HG03469 (cell line): Measurements from ENCODE around the gene BBS7.

Experiments
- ATAC-seq: cut with Tn5 transposase; IDR thresholded peaks from one replicate; pipeline ENCODE4 v1.9.1; 2021; ENCODE audit warnings: mild to moderate bottlenecking, moderate library complexity, moderate number of reproducible peaks; ENCODE audit not compliant: unreplicated experiment

Gene BBS7, protein sequence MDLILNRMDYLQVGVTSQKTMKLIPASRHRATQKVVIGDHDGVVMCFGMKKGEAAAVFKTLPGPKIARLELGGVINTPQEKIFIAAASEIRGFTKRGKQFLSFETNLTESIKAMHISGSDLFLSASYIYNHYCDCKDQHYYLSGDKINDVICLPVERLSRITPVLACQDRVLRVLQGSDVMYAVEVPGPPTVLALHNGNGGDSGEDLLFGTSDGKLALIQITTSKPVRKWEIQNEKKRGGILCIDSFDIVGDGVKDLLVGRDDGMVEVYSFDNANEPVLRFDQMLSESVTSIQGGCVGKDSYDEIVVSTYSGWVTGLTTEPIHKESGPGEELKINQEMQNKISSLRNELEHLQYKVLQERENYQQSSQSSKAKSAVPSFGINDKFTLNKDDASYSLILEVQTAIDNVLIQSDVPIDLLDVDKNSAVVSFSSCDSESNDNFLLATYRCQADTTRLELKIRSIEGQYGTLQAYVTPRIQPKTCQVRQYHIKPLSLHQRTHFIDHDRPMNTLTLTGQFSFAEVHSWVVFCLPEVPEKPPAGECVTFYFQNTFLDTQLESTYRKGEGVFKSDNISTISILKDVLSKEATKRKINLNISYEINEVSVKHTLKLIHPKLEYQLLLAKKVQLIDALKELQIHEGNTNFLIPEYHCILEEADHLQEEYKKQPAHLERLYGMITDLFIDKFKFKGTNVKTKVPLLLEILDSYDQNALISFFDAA

DNA sequence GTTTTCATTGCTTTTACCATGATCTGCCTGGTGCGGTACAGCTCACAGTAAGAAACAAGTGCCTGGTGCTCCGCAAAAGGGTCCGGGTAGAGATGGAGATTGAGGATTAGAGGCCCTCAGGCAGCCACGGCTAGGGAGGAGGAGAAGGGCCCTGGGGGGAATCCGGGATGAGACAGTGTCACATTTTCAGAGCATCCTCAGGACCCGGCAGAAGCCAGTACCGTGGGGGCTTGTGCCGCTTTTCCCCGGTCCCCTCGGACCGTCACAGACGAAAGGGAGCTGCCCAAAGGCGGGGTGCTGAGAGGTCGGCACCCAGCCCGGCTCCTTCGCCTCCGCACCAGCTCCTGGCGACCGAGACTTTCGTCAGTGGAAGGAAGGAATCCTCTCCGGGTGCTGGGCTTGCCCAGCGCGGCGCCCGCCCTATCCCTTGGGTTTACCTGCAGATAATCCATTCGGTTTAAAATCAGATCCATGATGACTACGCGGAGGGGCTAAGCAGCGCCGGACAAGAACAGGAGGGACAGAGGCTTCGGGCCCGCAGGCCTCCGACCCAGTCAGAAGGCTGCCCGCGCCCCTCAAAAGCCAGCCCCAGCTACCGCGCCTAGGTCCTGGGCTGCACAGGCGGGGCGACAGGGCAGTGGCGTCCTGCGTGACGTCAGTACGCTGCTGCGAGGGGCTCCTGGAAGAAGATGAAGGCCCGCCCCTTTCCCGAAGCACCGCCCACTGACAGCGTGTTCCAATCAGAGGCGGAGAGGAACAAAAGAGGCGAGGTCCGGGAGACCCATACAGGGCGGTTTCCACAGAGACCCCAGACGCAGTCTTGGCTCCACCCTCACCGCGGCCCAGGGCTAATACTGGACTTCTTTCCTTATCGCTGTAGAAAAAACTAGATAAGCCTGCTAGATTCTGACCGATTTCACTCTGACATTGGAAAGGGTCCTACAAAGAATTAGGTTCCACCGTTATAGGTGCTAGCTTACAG, at the start of gene BBS7:
Gene BBS7, minus strand, starts transcription at position 634 of the 982 bp plus-strand sequence. Its CDS starts 161 bp downstream, at position 473.
- peak; percentile 98 for ATAC-seq

DNA sequence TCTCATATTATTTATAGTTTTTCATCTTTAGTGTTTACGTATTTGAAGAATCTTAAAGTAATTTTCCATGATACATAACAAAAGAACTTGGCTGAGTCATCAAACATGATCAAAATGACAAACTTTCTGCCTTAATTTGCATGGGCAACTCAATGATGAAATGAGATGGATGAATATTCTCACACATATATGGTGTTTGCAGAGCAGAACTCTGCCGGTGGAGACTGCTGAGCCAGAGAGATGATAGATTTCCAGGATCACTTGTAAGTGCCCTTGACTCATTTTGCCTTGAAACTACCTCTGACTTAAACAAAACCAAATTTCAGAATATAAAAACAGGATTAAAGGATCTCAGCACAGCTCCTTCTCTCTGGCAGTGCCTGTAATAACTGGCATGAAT, 43.4 kb upstream of the BBS7 start:
- ATAC-seq, result no peak

DNA sequence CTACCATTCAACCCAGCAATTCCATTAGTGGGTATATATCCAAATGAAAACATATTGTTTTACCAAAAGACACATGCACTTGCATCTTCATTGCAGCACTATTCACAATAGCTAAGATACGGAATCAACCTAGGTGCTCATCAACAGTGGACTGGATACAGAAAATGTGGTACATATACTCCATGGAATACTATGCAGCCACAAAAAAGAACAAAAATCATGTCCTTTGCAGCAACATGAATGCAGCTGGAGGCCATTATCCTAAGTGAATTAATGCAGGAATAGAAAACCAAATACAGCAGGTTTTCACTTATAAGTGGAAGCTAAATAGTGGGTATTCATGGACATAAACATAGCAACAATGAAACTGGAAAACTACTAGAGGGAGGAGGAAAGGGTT, 38.1 kb upstream of the BBS7 start:
- ATAC-seq, result no peak

DNA sequence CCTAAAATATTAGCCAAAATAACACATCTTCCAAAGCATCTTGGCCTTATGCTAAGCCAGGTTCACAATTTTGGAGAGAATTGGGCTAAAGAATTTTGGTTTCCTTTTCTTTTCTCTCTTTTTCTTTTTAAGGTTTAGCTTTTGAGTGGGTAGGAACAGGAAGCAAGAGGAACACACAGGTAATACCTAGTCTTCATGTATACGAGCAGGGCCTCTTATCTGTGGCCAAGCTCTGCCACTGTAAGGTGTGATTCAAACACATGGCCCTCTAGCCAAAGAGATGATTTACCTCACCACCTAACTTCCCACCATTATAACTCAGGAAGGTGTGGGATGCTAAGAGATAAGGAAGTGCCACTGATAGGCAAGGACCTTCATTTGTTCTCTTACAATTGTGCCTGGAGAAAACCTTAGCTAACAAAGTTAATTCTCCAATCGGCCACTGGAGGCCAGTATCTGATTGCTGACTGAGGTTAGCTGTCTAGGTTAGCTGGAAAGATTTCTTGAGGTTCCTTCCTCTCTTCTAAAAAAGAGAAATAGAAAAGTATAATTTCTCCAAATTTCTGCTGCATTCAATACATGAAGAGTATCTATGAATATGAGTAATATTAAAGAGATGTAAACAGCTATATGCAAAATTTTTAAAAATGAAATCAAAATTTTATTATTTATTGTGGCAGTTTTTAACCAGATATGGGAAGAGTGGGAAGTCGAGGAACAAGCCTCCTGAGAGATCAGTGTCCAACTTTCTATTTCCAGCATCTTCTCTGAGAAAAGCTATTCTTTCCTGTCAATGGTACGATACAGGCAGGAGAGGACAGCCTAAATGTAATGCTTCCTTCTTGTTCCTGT, 30.1 kb upstream of the BBS7 start:
- peak; percentile 84 for ATAC-seq

DNA sequence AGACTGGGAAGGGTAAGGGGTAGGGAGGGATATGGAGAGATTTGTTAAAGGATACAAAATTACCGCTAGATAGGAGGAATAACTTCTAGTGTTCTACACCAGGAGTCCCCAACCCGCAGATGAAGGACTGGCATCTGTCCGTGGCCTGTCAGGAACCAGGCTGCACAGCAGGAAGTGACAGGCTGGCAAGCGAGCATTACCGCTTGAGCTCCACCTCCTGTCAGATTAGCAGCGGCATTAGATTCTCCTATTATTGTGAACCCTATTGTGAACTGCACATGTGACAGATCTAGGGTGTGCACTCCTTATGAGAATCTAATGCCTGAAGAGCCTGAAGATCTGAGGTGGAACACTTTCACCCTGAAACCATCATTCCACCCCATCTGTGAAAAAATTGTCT, 27.9 kb upstream of the BBS7 start:
- no peak for ATAC-seq

DNA sequence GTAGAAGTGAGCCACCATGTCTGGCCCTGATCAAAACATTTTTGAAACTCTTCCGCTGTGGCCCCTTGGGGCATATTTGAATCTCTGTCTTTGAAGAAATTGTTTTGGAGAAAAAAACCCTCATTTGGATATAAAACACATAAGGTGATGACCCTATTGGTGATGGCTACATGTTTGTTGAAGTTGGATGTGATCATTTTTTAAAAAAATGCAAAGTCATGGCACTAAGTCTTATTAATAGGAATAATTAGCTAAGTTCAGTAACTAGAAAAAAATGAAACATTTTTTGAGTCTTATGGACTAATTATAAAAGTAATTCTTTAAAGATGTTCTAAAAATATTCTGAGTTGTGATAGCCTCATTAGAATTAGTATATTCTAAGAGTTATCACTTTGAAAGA, 17.9 kb upstream of the BBS7 start:
- ATAC-seq, result no peak

DNA sequence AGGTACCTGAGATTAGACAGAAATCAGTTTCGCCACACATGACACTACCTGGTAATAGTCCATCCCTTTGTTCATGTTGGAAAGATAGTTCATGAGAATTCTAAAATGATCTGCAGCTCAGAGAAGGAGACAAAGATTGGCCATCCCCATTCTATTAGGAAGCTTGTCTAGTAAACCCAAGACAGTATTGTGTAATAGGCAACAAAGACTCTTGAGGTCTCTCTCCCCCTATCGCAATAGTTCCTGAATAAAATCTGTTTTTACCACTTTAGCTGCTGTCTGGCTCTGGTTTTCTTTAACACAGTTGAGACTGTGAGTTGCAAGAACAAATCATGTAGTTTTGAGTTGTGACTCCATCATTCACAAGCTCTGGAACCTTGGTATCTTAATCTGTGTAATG, 14.8 kb upstream of the BBS7 start:
- ATAC-seq, result no peak

DNA sequence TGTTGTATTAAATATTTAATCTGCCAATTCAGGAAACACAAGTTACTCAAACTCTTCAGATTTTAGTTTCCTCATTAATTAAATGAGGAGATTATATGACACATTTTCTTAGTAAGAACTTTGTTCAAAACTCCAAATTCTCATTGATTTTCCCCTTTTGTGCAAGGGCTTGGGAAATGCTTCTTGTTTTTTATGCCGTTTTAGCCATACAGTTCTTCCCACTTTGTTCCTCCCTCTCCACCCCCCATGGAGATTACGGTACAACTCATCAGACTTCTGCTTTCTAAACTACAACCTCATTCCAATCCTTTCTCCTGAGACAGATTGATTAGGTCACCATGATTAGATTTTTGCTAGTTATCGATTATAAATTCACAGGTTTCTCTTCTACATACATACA, 10.9 kb upstream of the BBS7 start:
- ATAC-seq, result no peak

DNA sequence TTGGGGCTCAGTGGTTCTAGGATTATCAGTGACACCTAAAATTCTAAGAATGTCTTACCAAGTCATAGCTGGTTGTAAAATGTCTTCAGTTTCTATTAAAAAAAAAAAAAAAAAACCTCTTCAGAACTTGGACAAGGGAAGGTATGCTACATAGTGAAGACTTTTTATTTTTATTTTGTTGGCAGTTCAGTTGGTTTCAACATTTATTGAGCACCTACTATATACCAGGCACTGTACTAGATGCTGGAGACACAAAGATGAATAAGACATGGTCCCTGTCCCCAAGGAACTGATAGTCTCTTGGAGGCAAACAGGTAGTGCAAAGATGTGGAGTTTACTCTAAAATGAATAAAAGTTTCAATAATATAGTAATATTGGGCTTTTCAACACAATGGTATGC, 8.9 kb upstream of the BBS7 start:
- no peak for ATAC-seq

DNA sequence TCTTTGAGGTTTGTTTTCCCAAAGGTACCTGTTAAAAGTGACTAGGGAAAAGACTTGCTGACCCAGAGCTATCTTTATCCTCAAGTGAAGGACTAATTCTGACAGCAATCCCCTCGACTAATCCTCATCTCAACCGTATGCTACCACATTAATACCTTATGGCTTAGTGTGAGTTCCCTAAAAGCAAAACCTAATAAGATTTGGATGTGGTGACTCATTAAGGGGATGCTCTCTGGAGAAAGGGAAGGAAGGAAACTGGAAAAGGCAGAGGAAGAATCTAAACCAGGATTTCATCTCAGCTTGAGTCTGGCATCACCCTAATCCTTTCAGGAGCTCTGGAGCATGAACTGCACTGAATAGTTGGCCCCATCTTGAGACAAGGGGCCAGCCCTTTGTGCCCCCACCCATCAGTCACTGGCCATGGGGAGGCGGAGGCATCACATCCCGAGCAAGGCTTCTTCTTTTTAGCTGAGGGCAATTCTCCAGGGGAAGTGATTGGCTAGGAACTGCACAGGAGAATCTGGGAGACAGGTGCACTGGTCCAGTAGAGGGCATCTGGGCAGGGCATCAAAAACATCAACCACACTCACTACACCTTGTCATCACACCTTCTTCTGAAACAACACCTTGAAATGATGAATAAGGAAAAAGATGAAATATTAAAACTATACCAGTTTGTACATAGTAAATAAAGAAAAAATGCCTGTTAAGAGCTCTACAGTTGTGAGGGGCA, 6.9 kb upstream of the BBS7 start:
- ATAC-seq, result no peak

DNA sequence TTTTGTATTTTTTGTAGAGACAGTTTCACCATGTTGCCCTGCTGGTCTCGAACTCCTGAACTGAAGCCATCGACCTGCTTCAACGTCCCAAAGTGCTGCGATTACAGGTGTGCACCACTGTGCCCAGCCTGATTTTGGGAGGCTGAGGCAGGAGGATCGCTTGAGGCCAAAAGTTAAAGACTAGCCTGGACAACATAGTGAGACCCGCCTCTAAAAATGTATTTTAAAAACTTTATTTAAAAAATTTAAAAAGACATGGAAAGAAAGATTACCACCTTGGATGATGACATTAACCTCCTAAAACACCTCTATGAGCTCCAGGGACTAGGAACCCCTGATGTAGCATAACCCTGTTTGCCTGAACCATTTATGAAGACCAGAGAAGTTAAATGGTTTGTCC, 5.8 kb upstream of the BBS7 start:
- ATAC-seq, result no peak

DNA sequence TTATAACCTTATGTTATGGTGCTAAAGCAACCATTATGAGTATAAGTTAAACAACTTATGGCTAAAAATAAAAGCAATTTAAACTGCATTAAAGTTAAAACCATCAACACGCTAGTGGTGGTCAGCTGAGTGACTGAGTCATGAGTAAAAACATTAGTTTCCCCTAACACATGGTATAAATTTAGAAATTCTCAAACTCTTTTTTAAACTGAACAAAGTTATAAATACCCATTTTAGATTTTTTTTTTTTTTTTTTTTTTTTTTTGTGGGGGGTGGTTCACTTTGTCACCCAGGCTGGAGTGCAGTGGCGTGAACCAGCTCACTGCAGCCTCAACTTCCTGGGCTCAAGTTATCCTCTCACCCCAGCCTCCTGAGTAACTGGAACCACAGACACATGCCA, 5.4 kb upstream of the BBS7 start:
- ATAC-seq, result no peak

DNA sequence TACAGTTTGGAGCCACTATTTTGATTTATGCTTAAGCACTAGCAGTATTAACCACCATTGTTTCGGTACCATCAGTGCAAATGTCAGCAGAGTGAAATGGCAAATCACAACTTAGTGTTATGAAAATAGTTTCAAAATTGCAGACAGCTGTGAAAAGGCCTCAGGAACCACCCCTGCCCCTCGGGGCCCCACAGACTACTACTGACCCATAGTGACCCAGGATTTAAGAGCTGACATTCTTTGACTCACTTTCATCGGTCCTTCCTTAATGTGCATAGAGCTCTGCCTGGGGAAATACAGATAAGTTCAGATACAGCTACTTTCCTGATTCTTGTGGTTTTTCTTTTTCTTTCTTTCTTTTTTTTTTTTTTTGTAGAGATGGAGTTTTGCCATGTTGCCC, 3.3 kb upstream of the BBS7 start:
- ATAC-seq, result no peak

DNA sequence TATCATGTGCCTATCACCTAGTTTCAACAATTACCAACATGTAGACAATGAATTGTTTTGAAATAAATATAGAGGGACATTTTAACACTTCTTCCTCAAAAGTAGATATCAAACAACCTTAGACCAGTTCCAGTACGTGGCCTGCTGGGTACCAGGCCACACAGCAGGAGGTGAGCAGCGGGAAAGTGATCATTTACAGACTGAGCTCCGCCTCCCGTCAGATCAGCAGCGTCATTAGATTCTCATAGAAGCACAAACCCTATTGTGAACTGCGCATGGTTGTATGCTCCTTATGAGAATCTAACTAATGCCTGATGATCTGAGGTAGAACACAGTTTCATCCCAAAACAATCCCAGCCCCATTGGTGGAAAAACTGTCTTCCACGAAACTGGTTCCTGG, 6.5 kb downstream of the BBS7 start:
- no peak for ATAC-seq

DNA sequence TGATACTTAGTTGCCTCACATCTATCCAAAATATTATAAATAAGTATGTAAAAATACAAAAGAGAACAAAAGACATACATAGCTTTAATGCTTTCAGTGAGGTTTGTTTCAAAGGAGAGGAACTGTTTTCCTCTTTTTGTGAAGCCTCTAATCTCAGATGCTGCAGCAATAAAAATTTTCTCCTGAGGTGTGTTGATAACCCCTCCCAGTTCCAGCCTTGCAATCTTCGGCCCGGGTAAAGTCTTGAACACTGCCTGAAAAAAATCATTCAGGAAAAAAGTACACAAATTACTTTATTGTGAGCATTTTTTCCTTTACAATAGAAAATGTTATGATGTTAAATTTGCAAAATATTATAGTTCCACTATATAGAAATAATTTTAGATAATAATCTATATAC, 8.8 kb downstream of the BBS7 start:
- ATAC-seq, result no peak

DNA sequence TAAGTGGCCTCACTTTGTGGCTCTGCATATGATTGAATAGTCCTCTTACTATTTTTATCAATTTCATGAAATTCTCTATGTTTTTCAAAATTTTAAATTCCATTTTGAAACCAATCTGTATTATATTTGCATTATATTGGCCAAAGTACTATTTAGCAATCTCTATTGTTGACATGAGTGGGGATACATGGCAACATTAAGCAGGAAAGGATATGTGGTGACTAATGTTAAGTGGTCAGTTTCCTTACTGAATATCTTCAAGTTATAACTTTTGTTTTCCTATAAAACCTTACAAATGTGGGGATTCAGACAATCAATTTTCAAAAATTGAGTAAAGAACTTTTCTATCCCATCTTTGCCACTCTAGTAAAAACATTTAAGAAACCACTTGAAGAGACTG, 10.2 kb downstream of the BBS7 start:
- ATAC-seq, result no peak

DNA sequence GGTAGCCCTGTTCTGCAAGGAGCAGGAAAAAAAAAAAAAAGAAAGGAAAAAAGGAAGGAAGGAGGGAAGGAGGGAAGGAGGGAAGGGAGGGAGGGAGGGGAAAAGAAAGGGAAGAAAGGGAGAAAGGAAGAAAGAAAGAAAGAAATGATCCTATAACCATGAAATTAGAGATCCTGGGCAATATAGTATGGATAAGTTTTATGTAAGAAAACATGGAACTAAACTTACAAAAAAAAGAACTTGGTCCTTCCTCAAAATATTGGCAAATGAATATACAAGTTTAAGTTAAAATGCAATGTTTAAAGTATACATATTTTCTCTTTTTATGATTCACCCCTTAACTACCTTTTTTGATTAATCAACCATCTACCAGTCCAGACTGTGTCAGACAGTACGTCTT, 18.9 kb downstream of the BBS7 start:
- ATAC-seq, result no peak

DNA sequence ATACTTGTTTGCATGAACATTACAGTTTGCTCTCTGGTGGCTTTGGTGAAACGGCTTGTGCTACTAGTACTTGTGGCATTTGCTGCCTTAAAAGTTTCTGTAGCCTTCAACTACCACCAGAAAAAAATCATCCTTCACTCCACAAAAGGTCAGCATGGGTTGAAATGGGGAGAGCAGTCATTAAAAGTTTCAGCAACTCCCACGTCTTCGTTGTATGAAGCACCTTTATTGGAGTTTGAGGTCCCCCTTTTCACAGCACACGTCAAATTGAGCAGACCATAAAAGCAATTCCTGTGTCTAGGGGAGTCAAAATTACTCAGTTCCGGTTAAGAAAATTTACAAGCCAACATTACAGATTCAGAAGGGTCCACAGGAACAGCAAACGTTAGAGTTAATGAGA, 23.6 kb downstream of the BBS7 start:
- ATAC-seq, result no peak

DNA sequence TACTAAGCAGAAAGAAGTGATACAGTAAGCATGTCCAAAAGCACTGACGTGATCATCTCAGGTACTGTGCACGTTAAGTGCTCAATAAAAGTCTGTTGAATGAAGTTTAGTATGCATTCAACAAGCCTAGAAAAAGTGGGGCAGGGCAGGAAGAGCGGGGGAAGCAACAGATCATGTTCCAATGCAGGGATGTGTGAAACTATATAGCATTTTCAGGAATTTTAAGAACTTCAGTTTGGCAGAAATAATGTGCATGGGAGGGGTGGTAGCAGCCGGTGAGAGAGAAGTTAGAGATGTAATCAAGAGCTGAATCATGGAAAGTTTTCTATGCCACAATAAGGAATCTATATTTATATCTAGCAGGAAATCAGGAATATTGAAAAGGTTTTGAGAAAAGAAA, 27.4 kb downstream of the BBS7 start:
- no peak for ATAC-seq

DNA sequence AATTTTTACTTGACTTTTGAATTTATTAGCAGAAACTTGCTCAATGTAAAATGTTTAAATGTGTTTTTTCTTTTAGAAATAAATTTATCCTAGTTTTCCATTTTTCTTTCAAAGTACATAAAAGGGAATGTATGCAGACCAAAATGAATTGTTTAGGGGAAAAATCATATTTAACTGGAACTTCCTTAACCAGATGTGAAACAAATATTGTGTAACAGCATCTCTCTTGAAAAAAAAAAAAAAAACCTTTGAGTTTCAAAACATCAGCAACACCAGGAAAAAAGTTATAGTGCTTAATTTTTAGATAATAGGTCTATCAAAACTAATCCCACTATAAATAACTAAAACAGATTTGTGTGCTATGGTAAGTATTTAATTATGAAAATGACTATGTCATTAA, 32.1 kb downstream of the BBS7 start:
- no peak for ATAC-seq
